Muscle layer of duodenum (tissue), 2 donors: Measurements from ENCODE around the gene C1QL2.

ENCODE experiments used
- H3K27ac ChIP-seq: one replicate; pipeline ENCODE4 v1.7.0; 2013; ENCODE audit warnings: mild to moderate bottlenecking, low read length
- H3K27me3 ChIP-seq: one replicate; pipeline ENCODE4 v1.7.0; 2013; ENCODE audit warnings: low read depth, mild to moderate bottlenecking, control low read depth, low read length
- H3K36me3 ChIP-seq, 2 donors: one replicate each; pipeline ENCODE4 v1.7.0; 2013; ENCODE audit warnings: low read length in 2 of 2, control low read depth in 1 of 2, mild to moderate bottlenecking in 1 of 2; ENCODE audit not compliant: insufficient read depth in 2 of 2, control insufficient read depth in 1 of 2
- H3K4me1 ChIP-seq, 2 donors: one replicate each; pipeline ENCODE4 v1.7.0; 2013; ENCODE audit warnings: low read length in 2 of 2, mild to moderate bottlenecking in 2 of 2, control low read depth in 1 of 2, moderate library complexity in 1 of 2; ENCODE audit not compliant: insufficient read depth in 2 of 2, control insufficient read depth in 1 of 2
- H3K4me3 ChIP-seq, 2 donors: one replicate each; pipeline ENCODE4 v1.7.0; 2013; ENCODE audit warnings: low read length in 2 of 2, low read depth in 1 of 2, mild to moderate bottlenecking in 1 of 2
- H3K9me3 ChIP-seq, 2 donors: one replicate each; pipeline ENCODE4 v1.7.0; 2013; ENCODE audit warnings: low read length in 2 of 2, control low read depth in 1 of 2, mild to moderate bottlenecking in 1 of 2; ENCODE audit not compliant: control insufficient read depth in 1 of 2
- donor health status: healthy.

The C1QL2 gene

DNA sequence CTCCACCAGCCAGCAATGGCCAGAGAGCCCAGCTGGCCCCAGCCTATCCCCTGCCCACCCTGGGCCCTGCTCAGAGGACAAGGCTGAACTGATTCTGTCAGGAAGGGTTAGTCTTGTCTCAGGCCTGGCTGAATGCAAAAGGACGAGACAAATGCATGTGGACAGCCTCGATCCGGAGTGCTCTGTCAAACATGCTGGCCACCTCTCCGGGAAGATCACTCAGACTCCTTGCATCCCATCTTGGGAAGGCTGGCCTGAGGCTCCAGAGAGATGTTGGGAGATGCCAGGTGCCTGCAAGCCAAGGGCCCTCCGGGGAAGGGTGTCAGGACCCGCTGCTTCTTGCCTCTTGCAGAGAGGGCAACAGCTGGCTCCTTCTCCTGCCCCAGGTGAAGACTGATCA lies 20.2 kb upstream of the C1QL2 start:
- H3K36me3 ChIP-seq = no peaks in the 10 kb centered on the region
- no peak overlapping the region for H3K4me3 ChIP-seq
- no peaks in the 10 kb centered on the region for H3K4me1 ChIP-seq
- H3K9me3 ChIP-seq = no peaks in the 10 kb centered on the region
- no peaks in the 10 kb centered on the region for H3K27me3 ChIP-seq
- H3K27ac ChIP-seq = no peak overlapping the region

DNA sequence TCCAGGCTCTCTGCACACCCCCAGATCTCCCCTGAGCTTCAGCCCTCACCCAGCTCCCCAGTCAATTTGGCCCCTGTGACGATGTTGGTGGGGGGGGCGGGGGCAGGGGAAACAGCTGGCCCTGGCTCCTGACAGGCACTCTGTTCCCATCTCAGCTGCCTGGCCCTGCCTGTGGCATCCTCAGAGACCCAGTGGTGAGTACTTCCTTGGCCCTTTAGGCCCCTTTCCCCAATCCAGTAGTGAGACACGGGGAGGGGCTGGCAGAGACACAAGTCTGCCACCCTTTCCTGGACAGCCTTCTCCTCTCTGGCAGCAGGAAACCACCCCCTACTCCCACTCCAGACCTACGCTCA lies 19.3 kb upstream of the C1QL2 start:
- H3K4me1 ChIP-seq = no peaks in the 10 kb centered on the region
- no peak overlapping the region for H3K27ac ChIP-seq
- no peak overlapping the region for H3K4me3 ChIP-seq
- no peaks in the 10 kb centered on the region for H3K36me3 ChIP-seq
- no peaks in the 10 kb centered on the region for H3K27me3 ChIP-seq
- H3K9me3 ChIP-seq = no peaks in the 10 kb centered on the region

DNA sequence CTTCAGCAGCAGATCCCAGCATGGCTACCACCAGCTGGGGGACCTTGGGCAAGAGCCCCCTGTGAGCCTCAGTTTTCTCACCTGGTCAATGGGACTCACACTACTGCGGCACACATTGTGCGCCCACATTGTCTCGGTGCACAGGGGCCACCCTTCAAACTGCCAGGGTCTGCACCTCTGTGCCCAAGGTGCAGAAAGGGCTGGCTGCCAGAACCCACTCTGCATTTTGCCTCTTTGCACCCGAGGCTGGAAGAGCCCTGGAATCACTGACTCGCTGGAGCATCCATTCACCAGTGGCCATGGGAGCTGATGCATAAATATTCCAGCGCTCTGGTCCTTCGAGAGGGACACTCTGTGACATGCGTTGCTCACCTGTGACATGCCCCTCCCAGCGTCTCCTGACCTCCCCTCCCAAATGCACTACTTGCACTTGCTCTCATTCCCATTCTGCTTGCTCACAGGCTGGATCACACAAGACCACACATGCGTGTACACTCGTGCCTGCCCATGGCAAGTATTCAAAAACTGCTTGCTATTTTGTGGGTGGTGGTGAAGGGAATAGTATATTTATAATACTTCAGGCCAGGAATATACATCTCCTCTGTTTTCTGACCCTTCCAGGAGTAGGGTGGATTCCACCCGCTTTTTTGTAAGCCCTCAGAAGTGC lies 18.8 kb upstream of the C1QL2 start:
- no peaks in the 10 kb centered on the region for H3K36me3 ChIP-seq
- no peaks in the 10 kb centered on the region for H3K9me3 ChIP-seq
- no peak overlapping the region for H3K27ac ChIP-seq
- H3K27me3 ChIP-seq = no peaks in the 10 kb centered on the region
- no peaks in the 10 kb centered on the region for H3K4me1 ChIP-seq
- no peak overlapping the region for H3K4me3 ChIP-seq

DNA sequence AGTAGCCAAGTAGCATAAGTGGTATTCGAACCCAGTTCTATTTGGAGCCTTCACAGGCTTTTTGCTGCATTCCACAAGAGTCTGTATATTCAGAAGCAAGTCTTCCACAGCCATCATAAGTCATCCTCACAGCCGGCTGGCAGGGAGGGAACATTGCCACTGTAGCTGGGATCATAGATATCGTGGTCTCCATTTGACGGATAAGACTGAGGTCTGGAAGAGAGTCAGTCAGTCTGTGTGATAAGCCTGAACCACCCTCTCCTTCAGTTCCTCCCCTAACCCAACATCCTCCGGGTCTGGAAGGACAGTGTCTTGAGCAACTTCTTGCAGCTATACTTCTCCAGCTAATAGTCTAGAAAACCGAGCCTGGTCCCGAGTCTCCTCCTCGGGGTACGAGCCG lies 17.0 kb upstream of the C1QL2 start:
- H3K9me3 ChIP-seq = no peaks in the 10 kb centered on the region
- no peaks in the 10 kb centered on the region for H3K27me3 ChIP-seq
- H3K4me1 ChIP-seq = no peaks in the 10 kb centered on the region
- H3K4me3 ChIP-seq = no peak overlapping the region
- H3K27ac ChIP-seq = no peak overlapping the region
- H3K36me3 ChIP-seq = no peaks in the 10 kb centered on the region

DNA sequence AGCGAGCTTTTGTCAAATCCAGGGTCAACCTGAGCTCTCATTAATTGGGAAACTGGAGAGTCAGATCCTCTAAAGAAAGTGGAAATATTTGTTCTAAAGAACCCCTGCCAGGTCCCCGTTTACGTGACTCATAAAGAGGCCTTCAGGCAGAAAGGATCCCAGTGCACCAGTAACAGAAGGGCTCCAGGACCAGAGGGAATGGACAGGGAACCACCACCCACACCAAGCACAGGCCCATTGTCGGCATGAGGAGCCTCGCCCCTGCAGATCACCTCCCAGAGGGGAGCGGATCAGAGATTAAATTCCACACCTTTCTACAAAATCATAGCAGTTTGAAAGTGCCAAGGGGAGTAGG lies 16.4 kb upstream of the C1QL2 start:
- no peaks in the 10 kb centered on the region for H3K36me3 ChIP-seq
- H3K4me1 ChIP-seq = no peaks in the 10 kb centered on the region
- H3K27ac ChIP-seq = no peak overlapping the region
- no peak overlapping the region for H3K4me3 ChIP-seq
- no peaks in the 10 kb centered on the region for H3K27me3 ChIP-seq
- H3K9me3 ChIP-seq = no peaks in the 10 kb centered on the region

DNA sequence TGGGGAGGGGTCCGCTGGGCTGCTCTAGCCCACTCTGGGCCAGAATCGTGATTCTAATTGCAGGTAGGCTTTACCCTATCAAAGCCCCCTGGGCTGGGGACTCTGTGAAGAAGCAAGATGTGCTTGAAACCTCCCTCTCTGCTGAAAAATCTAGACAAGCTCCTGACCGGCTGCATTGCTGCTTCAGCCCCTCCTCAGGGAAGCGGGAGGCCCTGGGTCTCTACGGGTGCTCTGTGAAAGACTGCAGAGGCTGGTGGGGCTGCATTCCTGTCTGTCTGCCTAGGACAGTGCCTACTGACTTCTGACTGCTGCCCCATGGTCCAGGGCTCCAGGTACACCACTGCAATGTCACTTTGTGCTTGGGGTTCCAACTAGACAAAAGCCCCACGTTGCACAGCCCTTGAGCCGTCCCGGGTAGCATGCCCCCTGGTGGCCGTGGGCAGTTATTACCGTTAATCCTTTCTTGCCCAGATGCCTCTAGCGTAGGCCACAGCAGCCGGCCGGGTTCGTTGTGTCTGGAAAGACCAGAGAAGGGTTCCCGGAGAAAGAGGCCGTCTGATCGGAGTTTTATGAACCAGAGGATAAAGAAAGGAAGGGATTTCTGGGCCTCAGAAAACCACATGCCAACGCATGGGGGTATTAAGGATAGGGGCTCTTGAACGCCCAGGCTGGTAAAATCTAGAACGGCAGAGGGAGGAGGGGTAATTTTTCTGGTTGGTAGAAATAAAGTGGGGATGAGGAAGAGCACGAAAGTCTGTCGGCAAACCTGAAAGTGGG lies 15.9 kb upstream of the C1QL2 start:
- H3K27ac ChIP-seq = no peak overlapping the region
- H3K9me3 ChIP-seq = no peaks in the 10 kb centered on the region
- no peak overlapping the region for H3K4me3 ChIP-seq
- H3K36me3 ChIP-seq = no peaks in the 10 kb centered on the region
- no peaks in the 10 kb centered on the region for H3K27me3 ChIP-seq
- no peaks in the 10 kb centered on the region for H3K4me1 ChIP-seq

DNA sequence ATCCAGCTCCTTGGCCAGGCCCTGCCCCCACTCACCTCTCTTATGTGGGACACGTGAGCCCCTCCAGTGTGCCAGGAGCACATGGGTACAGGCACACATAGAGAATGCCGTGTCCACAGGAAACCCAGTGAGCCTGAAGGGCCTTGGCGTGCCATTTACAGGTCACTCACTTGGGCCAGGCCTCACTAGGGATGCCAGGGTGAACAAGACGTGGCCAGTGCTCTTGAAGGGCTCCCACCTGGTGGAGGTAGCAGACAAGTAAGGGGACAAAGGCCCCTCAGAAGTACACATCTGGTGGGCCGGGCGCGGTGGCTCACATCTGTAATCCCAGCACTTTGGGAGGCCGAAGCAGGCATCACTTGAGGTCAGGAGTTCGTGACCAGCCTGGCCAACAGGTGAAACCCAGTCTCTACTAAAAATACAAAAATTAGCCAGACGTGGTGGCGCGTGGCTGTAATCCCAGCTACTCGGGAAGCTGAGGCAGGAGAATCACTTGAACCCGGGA lies 15.1 kb upstream of the C1QL2 start:
- Histone ChIP-seq H3K27ac (no peak overlapping the region), H3K36me3 (no peaks in the 10 kb centered on the region), H3K4me1 (no peaks in the 10 kb centered on the region), H3K9me3 (no peaks in the 10 kb centered on the region), H3K27me3 (no peaks in the 10 kb centered on the region), H3K4me3 (no peak overlapping the region)

DNA sequence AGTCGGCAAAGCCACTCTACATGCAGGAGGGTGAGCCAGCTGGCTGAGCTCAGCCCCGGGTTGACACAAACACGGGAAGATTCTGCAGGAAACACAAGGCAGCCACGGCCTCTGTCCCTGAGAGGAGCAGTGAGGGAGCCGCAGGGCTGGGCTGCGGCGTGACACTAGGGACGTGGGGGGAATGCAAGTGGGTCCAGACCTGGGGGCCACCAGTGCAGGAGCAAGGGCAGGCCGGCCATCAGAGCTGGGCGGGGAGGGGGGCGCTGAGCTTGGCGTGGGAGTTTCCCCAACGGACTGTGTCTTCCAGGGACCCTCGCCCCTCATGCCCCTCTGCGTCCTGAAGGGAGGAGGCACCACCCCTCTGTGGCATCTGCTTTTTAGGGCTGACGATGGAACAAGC lies 12.0 kb upstream of the C1QL2 start:
- H3K36me3 ChIP-seq = no peaks in the 10 kb centered on the region

DNA sequence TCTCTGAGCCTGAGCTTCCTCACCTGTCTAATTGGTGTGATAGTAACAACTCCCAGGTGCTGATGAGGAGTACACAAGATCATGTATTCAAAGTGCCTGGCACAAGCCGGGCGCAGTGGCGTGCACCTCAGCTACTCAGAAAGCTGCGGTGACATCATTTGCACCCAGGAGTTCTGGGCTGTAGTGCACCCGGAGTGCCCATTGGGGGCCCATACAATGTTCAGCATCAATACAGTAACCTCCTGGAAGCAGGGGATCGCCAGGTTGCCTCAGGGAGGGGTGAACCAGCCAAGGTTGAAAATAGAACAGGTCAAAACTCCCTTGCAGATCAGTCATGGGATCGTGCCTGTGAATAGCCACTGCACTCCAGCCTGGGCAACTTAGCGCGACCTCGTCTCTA lies 11.2 kb upstream of the C1QL2 start:
- H3K9me3 ChIP-seq = no peaks in the 10 kb centered on the region
- no peak overlapping the region for H3K27ac ChIP-seq
- no peaks in the 10 kb centered on the region for H3K27me3 ChIP-seq
- H3K4me3 ChIP-seq = no peak overlapping the region
- no peaks in the 10 kb centered on the region for H3K4me1 ChIP-seq
- H3K36me3 ChIP-seq = no peaks in the 10 kb centered on the region

More for the DNA sequence above, 12.0 kb upstream of the C1QL2 start:
- H3K27ac ChIP-seq = no peak overlapping the region
- H3K27me3 ChIP-seq = no peaks in the 10 kb centered on the region
- H3K9me3 ChIP-seq = no peaks in the 10 kb centered on the region
- H3K4me3 ChIP-seq = no peak overlapping the region
- no peaks in the 10 kb centered on the region for H3K4me1 ChIP-seq

DNA sequence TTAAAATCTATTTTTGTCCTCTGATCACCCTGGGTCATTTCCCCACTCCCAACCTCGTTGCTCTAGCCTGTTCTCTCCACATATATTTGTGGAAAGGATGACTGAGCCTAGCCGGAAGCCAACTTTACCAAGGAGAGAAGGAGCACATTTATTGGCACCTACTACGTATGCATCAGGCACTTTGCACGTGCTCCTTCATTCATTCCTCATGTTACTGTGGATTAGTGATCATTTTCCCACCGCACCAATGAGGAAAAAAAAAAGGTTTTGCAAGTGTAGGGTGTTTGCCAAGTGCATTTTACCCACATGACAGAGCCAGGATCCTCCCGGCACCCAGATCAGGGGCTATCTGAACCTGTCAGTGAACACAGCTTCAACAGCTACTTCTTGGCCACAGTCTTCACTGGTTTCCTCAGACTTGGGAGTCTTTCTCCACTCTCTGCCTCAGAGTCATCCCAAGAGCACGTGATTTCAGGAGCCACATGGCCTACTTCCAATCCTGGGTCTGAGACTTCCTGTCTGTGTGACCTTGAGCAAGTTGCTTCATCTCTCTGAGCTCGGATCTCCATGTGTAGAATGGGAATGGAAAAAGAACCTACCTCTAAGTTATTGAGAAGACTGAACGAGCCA lies 1.9 kb upstream of the C1QL2 start:
- Histone ChIP-seq H3K27me3 (peaks cover 15% of the 10 kb centered on the region), H3K36me3 (no peaks in the 10 kb centered on the region), H3K27ac (no peak overlapping the region)

DNA sequence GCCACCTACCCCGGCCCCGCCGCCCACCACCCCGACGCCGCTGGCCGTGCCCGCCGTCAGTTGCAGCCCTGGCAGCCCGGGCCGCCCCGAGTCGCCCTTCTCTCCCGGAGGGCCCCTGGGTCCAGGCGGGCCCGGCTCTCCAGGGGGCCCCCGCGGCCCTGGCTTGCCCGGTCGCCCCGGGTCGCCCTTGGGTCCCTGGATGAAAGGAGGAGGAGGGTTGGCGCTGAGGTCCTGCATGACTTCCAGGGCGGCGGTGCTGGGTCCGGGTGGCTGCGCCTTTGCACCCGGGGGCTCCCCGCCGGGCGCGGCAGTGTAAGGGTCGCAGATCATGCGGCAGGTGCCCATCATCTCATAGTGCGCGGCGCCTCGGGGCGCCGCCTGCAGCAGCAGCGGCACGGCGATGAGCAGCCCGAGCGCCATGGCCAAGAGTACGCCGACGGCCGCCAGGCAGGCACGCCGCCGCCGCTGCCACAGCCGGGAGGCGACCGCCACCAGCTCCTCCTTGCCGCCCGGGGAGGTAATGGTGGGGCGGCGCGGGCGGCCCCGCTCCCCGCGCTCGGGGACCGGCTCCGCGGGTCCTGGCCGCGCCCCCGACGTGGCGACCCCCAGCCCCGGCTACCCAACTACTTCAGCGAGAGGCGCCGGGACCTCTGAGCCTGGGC lies 570 bp downstream of the C1QL2 start:
- Histone ChIP-seq H3K27me3 (peaks cover 22% of the 10 kb centered on the region), H3K9me3 (no peaks in the 10 kb centered on the region), H3K4me1 (peaks cover 0 to 20% of the 10 kb centered on the region in 2 donors), H3K4me3 (peak overlapping the region in 1 of 2 donors; percentile 32), H3K36me3 (no peaks in the 10 kb centered on the region), H3K27ac (no peak overlapping the region)

More for the DNA sequence above, 1.9 kb upstream of the C1QL2 start:
- no peak overlapping the region for H3K4me3 ChIP-seq
- no peaks in the 10 kb centered on the region for H3K9me3 ChIP-seq
- peaks cover 0 to 20% of the 10 kb centered on the region in 2 donors for H3K4me1 ChIP-seq
